HG03196 (cell line): Measurements from ENCODE around the gene KAT6B.

ENCODE experiments used
- ATAC-seq: cut with Tn5 transposase; IDR thresholded peaks from one replicate; pipeline ENCODE4 v1.9.1; 2021; ENCODE audit not compliant: unreplicated experiment

Gene KAT6B

DNA sequence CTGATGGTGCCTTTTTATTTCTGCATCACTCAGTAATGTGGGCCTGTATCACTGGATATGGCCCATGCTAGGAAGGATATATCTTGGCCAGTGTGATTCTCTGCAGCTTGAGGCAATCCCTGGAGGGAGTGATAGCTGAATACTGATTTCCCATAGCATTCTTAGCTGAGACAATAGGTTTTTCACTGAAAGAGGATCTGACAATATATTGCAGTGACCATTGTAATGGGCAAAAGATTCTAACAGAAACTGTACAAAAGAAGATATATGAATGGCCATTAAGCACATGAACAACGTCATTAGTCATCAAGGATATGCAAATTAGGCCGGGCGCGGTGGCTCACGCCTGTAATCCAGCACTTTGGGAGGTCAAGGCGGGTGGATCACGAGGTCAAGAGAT lies 117.8 kb downstream of the KAT6B start:
- no peak for ATAC-seq

DNA sequence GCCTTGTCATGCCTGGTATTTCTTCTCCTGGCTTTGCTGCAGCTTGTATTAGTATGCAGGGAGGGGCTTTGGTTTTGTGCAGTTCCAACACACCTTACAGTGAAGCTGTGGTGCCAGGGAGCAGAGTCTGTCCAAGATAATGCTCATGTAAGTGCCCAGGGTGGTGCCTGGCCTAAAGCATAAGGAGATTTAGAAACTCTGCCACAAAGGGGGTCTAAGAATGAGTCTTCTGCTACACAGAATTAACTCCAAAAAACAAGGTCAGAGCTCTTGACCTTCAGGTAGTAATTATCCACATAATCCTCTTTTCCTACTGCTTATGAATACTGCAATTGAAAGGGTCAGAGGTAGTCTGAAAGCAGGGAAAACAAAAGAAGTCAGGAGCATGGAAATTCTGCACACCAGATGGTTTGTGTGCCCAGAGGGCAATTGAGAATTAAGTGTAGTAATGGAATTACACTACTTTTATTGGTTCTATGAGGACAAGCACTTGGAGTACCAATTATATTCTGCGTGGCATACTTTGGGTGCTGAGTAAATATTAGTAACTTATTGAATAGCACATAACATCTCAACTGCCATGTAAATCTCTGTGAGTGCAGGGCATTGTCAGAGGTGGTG lies 121.5 kb downstream of the KAT6B start:
- no peak for ATAC-seq

DNA sequence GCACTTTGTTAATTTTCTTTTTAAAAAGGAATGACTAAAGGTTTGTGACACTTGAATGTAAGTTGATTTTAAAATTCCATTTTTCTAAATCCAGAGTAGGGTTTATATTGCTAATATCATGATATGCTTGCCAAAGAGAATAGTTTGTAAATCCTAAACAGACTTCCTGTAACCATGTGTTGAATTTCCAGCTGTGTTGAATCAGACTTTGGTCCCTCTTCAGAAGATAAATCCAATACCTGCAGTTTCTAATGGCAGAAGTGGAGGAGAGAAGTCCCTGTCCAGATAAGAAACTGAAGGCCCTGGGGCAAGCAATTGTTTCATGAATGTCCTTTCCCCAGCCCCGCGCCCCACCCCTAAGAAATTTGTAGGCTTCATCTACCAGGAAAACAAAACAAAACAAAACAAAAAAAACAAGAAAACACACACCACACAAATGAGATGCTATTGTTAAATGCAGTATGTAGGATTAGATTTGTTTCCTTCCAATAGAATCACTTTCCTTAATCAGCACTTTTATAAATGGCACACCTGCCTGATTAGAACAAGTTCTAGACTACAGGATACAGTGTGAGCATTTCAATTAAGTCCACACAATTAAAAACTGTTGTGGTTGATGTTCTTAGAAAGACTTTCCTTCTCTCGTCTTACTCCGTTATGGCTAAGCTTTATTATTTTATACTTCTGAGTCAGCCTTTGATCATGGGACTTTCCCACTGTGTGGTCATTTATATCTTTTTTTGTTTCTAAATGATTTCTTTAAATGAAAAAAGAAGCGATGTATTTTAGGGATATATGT lies 122.8 kb downstream of the KAT6B start:
- ATAC-seq = no peak

DNA sequence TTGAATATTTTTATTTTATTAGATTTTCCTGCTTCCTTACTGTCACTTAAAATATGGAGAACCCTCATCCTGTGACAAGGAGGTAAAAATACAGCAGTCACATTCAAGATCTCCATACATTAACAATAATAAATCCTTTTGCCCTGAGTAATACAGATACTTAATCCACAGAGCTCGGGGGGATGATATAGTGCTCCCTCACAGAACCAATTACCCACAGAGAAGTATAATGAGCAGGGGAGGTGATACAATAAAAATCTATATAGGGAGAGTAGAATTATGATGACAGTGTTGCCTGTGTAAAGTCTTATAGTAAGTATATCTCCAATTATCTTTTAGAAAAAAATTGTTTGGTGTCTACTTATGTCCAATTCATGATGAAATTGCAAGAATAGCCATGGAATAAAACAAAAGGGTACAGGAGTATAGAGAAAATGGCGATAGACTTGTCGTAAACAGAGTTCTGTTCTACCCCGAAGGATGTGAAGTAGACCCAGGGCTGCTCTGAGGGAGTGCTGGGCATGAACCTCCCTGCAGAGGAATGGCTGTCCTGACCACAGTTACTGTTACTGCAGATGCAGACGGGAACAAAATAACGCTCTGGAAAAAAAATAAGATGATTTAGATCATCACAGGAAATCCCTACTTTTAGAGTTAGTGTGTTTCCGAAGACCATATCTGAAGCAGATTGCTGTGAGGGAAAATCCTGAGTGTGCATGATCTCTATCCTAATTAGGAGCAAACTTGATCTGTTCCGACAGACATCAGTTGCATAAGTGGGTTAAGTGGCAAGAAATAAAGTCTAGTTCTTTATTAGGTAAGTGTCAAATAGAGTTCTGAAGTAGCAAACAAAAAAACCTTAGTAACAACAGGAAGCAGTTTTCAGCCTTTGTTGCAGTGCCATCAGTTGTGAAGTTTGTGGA lies 123.7 kb downstream of the KAT6B start:
- ATAC-seq = no peak

DNA sequence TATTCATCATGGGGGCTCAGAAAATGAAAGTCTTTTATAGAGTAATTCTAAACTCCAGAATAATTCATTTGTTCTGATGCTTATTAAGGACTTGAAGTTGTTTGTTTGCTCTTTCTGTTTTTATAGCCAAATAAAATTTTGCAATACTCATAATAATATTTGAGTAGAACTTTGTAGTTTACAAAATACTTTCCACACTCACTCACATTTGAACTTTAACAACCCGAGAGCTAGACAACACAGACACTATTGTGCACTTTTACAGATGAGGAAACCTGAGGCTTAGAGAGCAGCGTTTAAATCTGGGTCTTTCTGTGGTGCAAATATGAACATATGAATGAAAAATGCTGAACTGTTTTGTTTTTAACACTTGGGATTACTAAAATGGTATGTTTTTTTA lies 126.8 kb downstream of the KAT6B start:
- no peak for ATAC-seq

DNA sequence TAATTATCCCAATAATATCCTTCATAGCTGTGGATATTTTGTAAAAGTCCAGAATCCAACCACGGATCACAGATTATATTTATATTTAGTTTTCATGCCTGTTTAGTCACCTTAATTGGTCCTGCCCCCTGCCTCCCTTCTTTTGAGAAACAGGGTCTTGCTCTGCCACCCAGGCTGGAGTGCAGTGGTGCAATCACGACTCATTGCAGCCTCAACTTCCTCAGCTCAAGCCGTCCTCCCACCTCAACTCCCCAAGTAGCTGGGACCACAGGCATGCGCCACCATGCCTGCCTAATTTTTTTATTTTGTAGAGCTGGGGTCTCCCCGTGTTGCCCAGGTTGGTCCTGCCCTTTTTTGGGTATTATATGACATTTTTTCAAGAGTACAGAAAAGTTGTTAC lies 129.4 kb downstream of the KAT6B start:
- no peak for ATAC-seq

DNA sequence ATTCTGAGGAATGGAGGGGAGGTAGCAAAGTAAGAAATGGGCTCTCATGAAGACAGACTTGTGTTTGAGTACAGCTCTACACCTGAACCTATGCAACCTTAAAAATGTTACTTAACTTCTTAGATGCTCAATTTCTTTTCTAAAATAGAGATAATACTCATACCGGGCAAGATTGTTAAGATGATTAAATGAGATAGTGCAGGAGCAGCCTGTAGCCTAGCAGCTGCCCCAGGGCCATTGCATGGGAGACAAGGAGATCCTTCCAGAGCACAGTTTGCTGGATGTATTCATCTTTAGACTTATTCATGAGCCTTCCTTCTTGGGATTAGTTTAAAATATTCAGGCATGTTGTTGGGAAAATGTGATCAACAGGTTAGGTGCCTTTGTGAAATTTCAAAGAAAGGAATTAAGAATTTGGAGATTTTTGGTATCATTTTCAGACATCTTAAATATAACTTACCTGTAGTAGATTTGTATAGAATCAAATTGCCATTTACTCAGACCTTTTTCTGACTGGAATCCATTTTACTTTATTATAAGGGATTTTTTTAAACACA lies 130.2 kb downstream of the KAT6B start:
- no peak for ATAC-seq

DNA sequence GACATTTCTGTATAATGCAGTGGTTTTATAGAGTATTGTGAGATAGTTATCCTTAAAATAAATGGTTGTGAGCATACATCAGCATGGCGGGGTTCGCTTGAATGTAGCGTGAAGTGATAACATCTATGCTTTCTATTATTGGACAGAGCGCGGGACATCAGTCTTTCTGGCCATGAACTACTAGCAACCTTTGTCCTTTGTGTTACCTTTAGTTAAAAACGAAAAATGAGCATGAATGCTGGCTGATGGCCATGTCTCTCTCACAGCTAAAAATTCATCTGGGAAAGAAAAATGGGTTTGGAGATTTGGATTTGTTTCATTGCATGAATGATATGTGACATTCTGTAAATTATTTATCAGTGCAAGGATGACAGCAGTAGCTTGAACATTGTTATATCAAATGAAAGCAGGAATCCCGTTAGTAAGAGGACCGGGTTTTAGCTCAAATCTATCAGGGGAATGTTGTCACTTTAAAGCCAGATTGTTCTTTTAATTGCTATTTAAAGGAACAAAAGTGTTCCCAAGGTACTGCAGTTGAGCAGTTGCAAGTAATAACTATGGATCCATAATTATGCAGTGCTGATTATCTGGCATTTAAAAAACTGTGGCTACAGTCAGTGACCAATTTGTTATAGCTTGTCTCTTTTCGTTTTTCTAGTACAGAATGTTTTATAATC lies 131.0 kb downstream of the KAT6B start:
- no peak for ATAC-seq

DNA sequence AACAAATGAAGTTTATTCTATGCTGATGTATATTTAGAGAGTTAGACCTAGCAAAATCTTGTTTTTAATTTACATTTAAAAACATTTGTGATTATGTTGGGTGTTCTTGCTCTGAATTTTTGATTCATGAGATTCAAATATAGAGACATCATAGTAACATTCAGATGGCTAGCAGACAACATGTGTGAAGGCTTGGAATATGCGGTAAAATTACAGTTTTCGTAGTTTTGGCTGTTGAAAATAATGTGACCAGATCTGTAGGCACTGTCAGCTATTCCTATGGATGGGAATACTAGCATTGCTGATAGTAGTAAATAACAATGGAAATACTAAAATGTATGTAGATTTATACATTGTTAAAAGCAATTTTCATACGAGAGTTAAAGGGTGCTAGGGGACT lies 131.9 kb downstream of the KAT6B start:
- ATAC-seq = no peak

DNA sequence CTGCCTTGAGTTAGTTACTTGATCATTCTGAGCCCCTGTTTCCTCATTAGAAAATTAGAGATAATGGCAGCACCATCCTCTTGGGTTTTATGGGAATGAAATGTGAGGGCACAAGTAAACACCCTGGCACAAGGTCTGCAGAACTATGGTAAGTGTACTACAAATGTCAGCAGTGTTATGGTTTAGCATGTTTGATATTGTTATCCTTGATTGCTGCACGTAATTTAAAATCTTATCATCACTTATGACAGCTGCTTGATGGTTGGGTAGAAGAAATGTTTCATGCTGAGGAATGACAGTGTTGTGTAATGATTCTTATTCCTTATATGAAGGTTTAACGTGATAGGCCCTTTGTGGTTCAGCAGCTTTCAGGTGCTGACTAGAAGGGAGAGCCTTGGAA lies 134.3 kb downstream of the KAT6B start:
- no peak for ATAC-seq

DNA sequence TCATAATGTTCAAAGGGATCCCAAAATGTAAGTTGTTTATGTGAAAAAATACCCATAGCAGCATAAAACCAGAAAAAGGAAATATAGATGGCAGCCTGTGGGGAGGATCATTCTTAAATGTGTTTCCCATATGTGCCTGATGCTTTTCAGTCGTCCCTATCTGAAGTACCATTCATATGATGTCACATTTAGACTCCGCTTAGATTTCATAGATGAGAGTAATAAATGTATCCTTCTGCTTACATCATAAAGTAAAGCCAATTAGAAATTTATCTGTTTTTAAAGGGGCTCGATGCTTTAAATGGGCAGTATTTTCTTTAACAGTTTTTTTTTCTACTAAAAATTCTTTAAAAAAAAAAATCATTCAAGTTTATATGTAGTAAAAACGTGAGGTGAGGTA lies 136.1 kb downstream of the KAT6B start:
- ATAC-seq = no peak

DNA sequence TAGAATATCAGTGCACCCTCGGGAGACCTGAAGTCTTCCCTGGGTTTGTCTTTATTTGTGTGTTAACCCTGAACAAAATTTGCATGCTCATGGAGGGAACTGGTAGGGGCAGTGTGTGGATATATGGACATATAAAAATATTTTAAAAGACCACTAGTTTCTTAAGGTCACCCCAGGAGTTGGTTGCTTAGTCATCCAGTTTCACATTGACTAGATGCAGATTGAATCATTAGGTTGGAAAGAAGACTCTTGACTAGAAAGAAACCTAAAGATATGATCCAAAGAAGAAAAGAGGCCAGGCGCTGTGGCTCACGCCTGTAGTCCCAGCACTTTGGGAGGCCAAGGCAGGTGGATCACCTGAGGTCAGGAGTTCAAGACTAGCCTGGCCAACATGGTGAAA lies 137.1 kb downstream of the KAT6B start:
- peak; percentile 60 for ATAC-seq

DNA sequence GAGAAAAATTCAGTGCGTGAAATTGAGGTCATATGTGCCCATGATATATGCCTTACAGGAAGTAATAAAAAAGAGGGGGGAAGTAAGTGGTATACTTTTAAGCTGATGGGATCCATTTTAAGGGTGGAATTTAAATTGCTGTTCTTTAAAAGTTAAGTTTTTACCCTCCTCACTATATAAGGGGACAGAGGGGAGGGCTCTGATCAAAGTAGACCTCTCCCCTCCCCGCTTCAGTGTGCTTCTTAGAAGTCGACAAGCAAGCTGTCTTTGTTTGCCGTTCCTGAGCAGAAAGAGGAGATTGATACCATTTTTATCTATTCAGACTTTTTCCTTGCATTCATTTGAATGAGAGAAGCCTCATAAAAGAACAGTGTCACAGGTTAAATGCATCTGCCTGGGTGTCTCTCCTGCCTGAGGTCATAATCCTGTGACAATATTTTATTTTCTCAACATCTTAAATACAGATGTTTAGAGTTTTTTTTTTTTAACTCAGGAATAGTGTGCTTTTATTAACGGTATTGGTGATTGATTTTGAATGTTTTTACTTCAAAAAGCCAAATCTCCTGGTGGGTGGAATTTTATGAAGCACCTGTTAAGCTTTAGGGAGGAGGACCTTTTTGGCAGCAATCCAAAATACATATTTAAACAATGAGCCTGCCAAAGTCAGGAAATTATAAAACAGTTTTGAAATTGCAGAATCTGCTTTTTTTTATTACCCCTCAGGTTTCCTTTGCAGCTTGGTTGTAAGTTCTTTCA lies 141.7 kb downstream of the KAT6B start:
- ATAC-seq = no peak

DNA sequence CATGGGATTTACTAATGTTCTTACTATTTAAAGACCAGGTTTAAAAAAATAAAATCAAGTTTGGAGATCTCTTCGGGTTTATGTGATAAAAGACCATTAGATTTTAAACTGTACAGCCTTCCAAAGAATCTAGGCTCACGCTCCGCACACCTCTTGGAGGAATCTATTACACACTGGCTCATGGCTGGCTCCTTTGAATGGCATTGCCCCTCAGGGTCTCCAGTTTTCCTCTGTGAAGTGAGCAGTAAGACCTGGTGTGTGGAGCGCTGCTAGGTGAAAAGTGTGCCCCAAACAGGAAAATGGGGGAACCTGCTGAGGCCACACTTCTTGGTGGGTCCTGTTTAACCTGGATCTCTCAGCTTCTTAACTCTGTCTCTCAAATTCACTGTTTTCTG lies 142.3 kb downstream of the KAT6B start:
- no peak for ATAC-seq

DNA sequence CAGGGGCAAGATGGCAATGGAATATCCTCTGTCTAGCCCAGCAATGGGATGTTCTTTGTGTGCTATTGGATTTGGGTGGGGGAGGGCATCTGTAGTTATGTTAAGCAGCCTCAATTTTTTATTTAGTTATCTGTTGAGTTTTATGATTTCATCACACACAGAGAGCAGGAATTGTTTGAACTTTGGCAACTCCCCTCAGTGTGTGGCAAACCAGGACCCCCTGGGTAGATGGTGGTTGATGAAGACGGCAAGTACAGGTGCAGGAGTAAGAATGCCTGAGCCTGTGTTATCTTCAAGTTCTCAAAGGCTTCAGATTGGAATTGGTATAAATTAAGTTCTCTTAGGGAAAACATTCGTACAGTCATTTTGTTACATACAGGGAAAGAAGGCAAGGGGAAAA lies 142.7 kb downstream of the KAT6B start:
- ATAC-seq = no peak

DNA sequence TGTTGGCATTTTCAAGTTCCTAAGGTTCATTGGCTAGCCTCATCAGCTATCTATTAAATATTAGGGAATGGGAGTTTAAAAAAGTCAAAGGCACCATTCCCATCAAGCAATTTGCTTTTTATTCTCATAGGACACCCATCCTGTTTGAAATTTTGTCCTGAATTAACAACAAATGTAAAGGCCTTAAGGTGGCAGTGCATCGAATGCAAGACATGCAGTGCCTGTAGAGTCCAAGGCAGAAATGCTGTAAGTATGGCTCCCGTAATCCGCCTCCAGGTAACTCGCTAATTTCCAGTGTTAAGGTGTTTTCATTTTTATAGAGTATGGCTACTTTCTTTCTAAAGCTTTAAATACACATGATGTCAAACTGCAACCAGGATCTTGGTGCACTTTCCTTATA lies 143.1 kb downstream of the KAT6B start:
- no peak for ATAC-seq

DNA sequence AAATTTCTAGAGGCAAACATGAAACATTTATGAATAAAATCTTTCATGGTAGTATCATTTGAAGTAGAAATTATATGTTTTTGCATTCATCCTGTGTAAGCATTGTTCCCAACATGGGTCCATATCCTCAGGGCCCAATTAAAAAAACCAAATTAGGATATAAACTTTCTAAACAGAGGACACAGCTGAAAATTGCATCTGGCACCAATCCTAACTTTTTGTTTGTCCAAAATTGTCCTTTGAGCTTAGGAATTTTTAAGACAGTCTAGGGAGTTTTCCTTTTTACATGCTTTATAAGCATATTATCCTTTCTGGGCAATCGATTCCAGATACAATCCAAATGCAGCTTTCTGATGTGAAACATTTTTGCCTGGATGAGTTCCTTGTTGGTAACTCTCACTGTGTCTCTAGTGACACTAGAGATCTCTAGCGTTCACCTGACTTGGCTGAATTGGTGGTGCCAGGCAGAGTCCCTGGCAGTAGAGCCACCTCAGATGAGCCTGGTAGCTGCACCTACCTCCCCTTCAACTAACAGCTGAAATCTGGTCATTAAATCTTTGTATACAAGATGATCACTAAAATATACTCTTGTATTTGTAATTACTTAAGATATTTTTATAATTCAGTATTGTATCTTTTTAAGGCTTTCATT lies 147.5 kb downstream of the KAT6B start:
- ATAC-seq = no peak

DNA sequence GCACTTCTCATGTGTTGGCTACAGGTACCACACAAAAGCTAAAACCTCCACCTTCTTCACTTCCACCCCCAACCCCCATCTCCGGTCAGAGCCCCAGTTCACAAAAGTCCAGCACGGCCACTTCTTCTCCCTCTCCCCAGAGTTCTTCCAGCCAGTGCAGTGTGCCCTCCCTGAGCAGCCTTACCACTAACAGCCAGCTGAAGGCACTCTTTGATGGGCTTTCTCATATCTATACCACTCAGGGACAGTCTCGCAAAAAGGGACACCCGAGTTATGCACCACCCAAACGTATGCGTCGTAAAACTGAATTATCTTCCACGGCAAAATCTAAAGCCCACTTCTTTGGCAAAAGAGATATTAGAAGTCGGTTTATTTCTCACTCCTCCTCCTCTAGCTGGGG lies 149.4 kb downstream of the KAT6B start:
- ATAC-seq = no peak

DNA sequence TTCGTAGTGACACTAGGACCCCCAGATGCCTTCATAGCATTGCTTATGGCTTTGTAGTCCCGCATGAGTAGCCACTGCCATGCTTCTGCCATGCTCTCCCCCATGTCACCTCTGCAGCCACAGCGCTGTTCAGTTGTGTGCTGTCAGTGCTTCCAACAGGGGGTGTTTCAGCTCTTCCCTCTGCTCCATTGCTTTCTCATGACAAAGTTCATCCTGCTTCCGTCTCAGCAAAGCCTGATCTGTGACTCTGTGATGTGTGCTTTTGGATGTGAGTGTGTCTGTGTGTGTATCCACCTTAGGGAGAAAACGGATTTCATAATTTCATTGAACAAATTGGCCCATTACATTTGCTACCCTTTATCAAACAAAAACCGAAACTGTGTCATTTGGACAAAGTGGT lies 150.2 kb downstream of the KAT6B start:
- ATAC-seq = no peak

DNA sequence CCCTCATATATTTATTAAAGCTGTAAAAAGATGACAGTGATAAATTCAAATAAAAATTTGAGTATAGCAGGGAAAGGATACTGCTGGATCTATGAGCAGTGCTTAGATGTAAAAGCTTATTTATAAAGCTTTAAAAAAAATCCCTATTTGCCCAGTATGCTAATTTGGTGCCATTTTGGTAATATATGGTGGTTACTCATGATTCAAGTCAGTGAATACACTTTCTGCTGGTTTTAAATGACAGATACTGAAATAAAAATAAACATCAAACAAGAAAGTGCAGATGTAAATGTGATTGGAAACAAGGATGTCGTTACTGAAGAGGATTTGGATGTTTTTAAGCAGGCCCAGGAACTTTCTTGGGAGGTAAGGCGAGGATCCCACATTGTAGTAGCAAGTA lies 150.7 kb downstream of the KAT6B start:
- no peak for ATAC-seq
